A549 (cell line): ENCODE measurements around the gene HAVCR2. TPM values are rescaled to one million over a fixed set of nuclear protein-coding genes. Genes with fewer than 3 reads are reported as not detected.
"Not testable (repeated sequence)": the region's sequence is repeated elsewhere in the genome, so short reads cannot be mapped to it uniquely, and the experiment has no call there.

Experiments used
- ATAC-seq, 2 experiments: fragments of 200-7000 bp in 1 of 2; fragments of >200 bp in 1 of 2; cut with Nextera tagmentation in 1 of 2; cut with Tn5 transposase in 1 of 2; 3 replicates each; pipeline versions ENCODE4 v1.8.0 to v1.9.1; 2018 to 2020; ENCODE audit warnings: mild to moderate bottlenecking in 1 of 2, moderate library complexity in 1 of 2
- CTCF ChIA-PET: fragments of 300-600 bp; sonication (Branson Sonifier 250); formaldehyde crosslinking; extraction: SDS; loops from one replicate; lab custom pipeline; 2021; ENCODE audit warnings: antibody characterized with exemption, inconsistent platforms; lab: Yijun Ruan, JAX
- POLR2A ChIA-PET: fragments of 350-600 bp; formaldehyde crosslinking; extraction: SDS; loops from one replicate; lab custom pipeline; 2021; ENCODE audit warnings: antibody characterized with exemption, inconsistent platforms; lab: Yijun Ruan, JAX
- DNase-seq, 2 experiments: peaks; one replicate each; pipeline versions ENCODE4 v3.0.0 to v3.0.0-alpha.2; 2011 to 2016; ENCODE audit warnings: low read depth in 1 of 2, low spot score in 1 of 2
- FAIRE-seq: peaks from 2 replicates; lab custom pipeline; 2011; peaks lifted over from hg19 to GRCh38; lab: Jason Lieb, UNC
- H3K27ac ChIP-seq, 2 experiments: fragments of >200 bp; sonication (Bioruptor Twin); formaldehyde crosslinking; 3 replicates each; pipeline ENCODE4 v1.5.1; 2016 to 2017
- H3K4me1 ChIP-seq: fragments of >200 bp; sonication (Bioruptor Twin); formaldehyde crosslinking; 3 replicates; pipeline ENCODE4 v1.6.1; 2016
- H3K4me2 ChIP-seq: fragments of >200 bp; sonication (Bioruptor Twin); formaldehyde crosslinking; 3 replicates; pipeline ENCODE4 v1.6.1; 2016
- H3K4me3 ChIP-seq: fragments of >200 bp; sonication (Bioruptor Twin); formaldehyde crosslinking; 3 replicates; pipeline ENCODE4 v1.5.1; 2016
- H3K9me3 ChIP-seq: fragments of >200 bp; sonication (Bioruptor Twin); formaldehyde crosslinking; 3 replicates; pipeline ENCODE4 v1.6.1; 2016
- CBX2 ChIP-seq: fragments of 200-600 bp; sonication (generic); IDR thresholded peaks from 2 replicates; pipeline ENCODE4 v1.6.1; 2016; ENCODE audit warnings: low read depth, mild to moderate bottlenecking, borderline replicate concordance
- CBX8 ChIP-seq: fragments of 200-600 bp; sonication (generic); IDR thresholded peaks from 2 replicates; pipeline ENCODE4 v1.6.1; 2016
- CEBPB ChIP-seq, 2 experiments: fragments of >200 bp in 1 of 2; sonication (Bioruptor Twin) in 1 of 2; formaldehyde crosslinking in 1 of 2; IDR thresholded peaks; 2 replicates each; pipeline ENCODE4 v1.6.1; 2012 to 2016
- CHD2 ChIP-seq: fragments of 150-350 bp; IDR thresholded peaks from 2 replicates; pipeline ENCODE4 v1.6.1; 2014; ENCODE audit warnings: low read length; ENCODE audit not compliant: partially characterized antibody
- CHD4 ChIP-seq: fragments of 200-600 bp; sonication (generic); IDR thresholded peaks from 2 replicates; pipeline ENCODE4 v1.6.1; 2016; ENCODE audit warnings: antibody characterized with exemption, mild to moderate bottlenecking, borderline replicate concordance
- EHF ChIP-seq: fragments of 250-450 bp; sonication (Bioruptor Pico); IDR thresholded peaks from 2 replicates; pipeline ENCODE4 v1.5.0; 2020; ENCODE audit warnings: mild to moderate bottlenecking
- EP300 ChIP-seq, 2 experiments: fragments of >200 bp; sonication (Bioruptor Twin); formaldehyde crosslinking; IDR thresholded peaks; 2 replicates in 1 of 2; 3 replicates in 1 of 2; pipeline ENCODE4 v1.6.1; 2016 to 2017
- ESRRA ChIP-seq: fragments of 150-350 bp; IDR thresholded peaks from 2 replicates; pipeline ENCODE4 v1.6.1; 2014; ENCODE audit warnings: mild to moderate bottlenecking, low read length, borderline replicate concordance
- FOSB ChIP-seq: fragments of 250-450 bp; sonication (Bioruptor Pico); IDR thresholded peaks from 2 replicates; pipeline ENCODE4 v1.5.0; 2020; ENCODE audit warnings: mild to moderate bottlenecking, moderate library complexity
- FOSL2 ChIP-seq, 2 experiments: fragments of 450-650 bp in 1 of 2; fragments of >200 bp in 1 of 2; sonication (Bioruptor Twin) in 1 of 2; formaldehyde crosslinking; IDR thresholded peaks; 2 replicates each; pipeline versions ENCODE4 v1.5.0 to v1.6.1; 2016 to 2020; ENCODE audit warnings: mild to moderate bottlenecking in 1 of 2, moderate library complexity in 1 of 2
- GATA3 ChIP-seq: IDR thresholded peaks from 2 replicates; pipeline ENCODE4 v1.6.1; 2012; ENCODE audit warnings: borderline replicate concordance
- HDAC2 ChIP-seq: fragments of 200-600 bp; sonication (generic); IDR thresholded peaks from 2 replicates; pipeline ENCODE4 v1.6.1; 2016
- HEYL ChIP-seq: fragments of 250-450 bp; sonication (Bioruptor Pico); IDR thresholded peaks from 2 replicates; pipeline ENCODE4 v1.8.0; 2021; ENCODE audit warnings: mild to moderate bottlenecking, moderate library complexity
- HOXB13 ChIP-seq: fragments of 250-450 bp; sonication (Bioruptor Pico); IDR thresholded peaks from 2 replicates; pipeline ENCODE4 v1.5.0; 2020; ENCODE audit warnings: low read depth, mild to moderate bottlenecking, moderate library complexity
- HOXB5 ChIP-seq: fragments of 250-450 bp; sonication (Bioruptor Pico); IDR thresholded peaks from 2 replicates; pipeline ENCODE4 v1.5.0; 2020; ENCODE audit warnings: mild to moderate bottlenecking, moderate library complexity
- JUN ChIP-seq, 2 experiments: fragments of >200 bp; sonication (Bioruptor Twin); formaldehyde crosslinking; IDR thresholded peaks; 2 replicates in 1 of 2; 3 replicates in 1 of 2; pipeline ENCODE4 v1.6.1; 2016 to 2017
- JUNB ChIP-seq: fragments of >200 bp; sonication (Bioruptor Twin); formaldehyde crosslinking; IDR thresholded peaks from 2 replicates; pipeline ENCODE4 v1.6.1; 2016
- MAFK ChIP-seq: fragments of 450-650 bp; IDR thresholded peaks from 2 replicates; pipeline ENCODE4 v1.6.1; 2014; ENCODE audit not compliant: partially characterized antibody
- MYC ChIP-seq: IDR thresholded peaks from 2 replicates; pipeline ENCODE4 v1.6.1; 2012; ENCODE audit warnings: mild to moderate bottlenecking, inconsistent platforms, low read length, improper control_type of control experiment, borderline replicate concordance
- NFE2L2 ChIP-seq: fragments of 150-350 bp; conservative IDR thresholded peaks from 2 replicates; pipeline ENCODE4 v1.6.1; 2014; ENCODE audit warnings: low read length
- PHF8 ChIP-seq: fragments of 200-600 bp; sonication (generic); IDR thresholded peaks from 2 replicates; pipeline ENCODE4 v1.6.1; 2016; ENCODE audit warnings: low read depth, mild to moderate bottlenecking, antibody characterized with exemption, moderate library complexity, borderline replicate concordance
- POLR2A ChIP-seq: IDR thresholded peaks from 2 replicates; pipeline ENCODE4 v1.6.1; 2012; ENCODE audit warnings: mild to moderate bottlenecking, low read length
- RARB ChIP-seq: fragments of 250-450 bp; sonication (Bioruptor Pico); IDR thresholded peaks from 2 replicates; pipeline ENCODE4 v1.8.0; 2021; ENCODE audit warnings: mild to moderate bottlenecking, moderate library complexity
- SREBF2 ChIP-seq: fragments of 450-650 bp; IDR thresholded peaks from 2 replicates; pipeline ENCODE4 v1.6.1; 2014; ENCODE audit warnings: mild to moderate bottlenecking, moderate library complexity
- TP53 ChIP-seq: fragments of 250-450 bp; sonication (Bioruptor Pico); IDR thresholded peaks from 2 replicates; pipeline ENCODE4 v1.5.0; 2021; ENCODE audit warnings: mild to moderate bottlenecking, moderate library complexity
- ZC3H11A ChIP-seq: fragments of 450-650 bp; IDR thresholded peaks from 2 replicates; pipeline ENCODE4 v1.6.1; 2014; ENCODE audit warnings: antibody characterized with exemption, mild to moderate bottlenecking
- WGBS: methylation state at CpG from one replicate; pipeline ENCODE4 v1.1.6; 2017; ENCODE audit errors: missing lambda C conversion rate; 5-methylcytosine and 5-hydroxymethylcytosine counted together
- polyA plus RNA-seq, 4 experiments: library from polyadenylated mRNA; depleted of rRNA in 3 of 4; stranded (reverse); fragments of >200 nt; fragmentation: RNase III in 1 of 4; extraction: RNeasy Plus Mini Kit Qiagen cat#74134 plus additional on column Dnase treatment in 1 of 4; gene quantifications; 2 replicates in 3 of 4; 3 replicates in 1 of 4; pipeline ENCODE4 v1.2.3, GENCODE V29; 2011 to 2017
- TF ChIP-seq, protein P1 (sequence below): fragments of >200 bp; sonication (Bioruptor Twin); formaldehyde crosslinking; IDR thresholded peaks from 2 replicates; pipeline ENCODE4 v1.6.1; 2016
- TF ChIP-seq, protein P2 (sequence below): fragments of >200 bp; sonication (Bioruptor Twin); formaldehyde crosslinking; IDR thresholded peaks from 3 replicates; pipeline ENCODE4 v1.6.1; 2016
- TF ChIP-seq, protein P3 (sequence below): IDR thresholded peaks from 2 replicates; pipeline ENCODE4 v1.6.1; 2012
- TF ChIP-seq, protein P4 (sequence below): IDR thresholded peaks from 2 replicates; pipeline ENCODE4 v1.6.1; 2012
- TF ChIP-seq, protein P5 (sequence below): fragments of 250-450 bp; sonication (Bioruptor Pico); IDR thresholded peaks from 2 replicates; pipeline ENCODE4 v1.5.0; 2020; ENCODE audit warnings: low read depth, mild to moderate bottlenecking, moderate library complexity

HAVCR2 gene
- polyA plus RNA-seq, 2 of the 4 experiments (the other 2 are of a cell fraction): 0.13 to 0.17 TPM

DNA sequence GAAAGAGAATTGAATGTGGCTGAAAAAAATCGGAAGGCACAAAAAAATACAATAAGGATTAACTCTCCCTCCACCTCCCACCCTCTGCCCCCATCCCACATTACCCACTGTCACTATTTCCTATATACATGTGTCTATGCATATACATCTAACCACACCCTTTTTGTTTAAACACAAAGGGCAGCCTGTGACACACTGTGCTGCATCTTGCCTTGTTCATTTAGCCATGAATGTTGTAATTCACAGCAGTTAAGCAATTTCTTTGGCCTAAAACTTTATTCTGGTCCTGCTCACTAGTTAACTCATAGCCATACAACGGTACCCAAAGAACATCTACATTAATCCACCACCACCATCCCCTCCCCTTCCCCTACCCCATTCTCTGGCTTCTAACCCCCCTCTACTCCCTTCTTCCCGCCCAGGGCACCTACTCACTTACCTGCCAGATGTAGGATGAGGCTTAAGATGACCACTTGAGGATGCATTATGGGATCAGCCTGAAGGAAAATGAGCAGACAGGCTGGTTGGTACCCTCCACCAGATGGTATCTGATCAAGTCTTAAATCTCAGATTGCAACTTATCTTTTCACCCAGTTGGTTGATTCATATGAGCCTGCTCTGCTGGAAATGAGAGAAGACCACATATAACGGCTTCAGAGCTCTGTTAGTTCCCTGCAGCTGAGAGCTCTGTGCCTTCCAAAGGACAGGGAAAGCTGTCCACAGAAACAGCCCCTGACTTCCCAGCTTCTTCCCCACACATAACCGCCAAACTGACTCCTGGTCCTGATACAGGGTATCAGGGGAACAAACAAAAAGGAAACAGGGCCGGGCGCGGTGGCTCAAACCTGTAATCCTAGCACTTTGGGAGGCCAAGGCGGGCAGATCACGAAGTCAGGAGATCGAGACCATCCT is 51.1 kb downstream of the HAVCR2 start:
- TF ChIP-seq MYC (no peak), CHD4 (no peak), GATA3 (no peak), POLR2A (no peak), CEBPB (IDR thresholded peaks at IDR 0.05) (peak; percentile 86), CHD2 (no peak), ESRRA (no peak), ZC3H11A (no peak), RARB (CRISPR knock-in tag) (no peak), MAFK (no peak), SREBF2 (no peak), CBX2 (no peak), FOSB (CRISPR knock-in tag) (no peak), HDAC2 (no peak), HEYL (no peak), JUN (IDR thresholded peaks at IDR 0.05) (peak in 1 of 2 experiments; percentile 24; a peak in 2 of 5 replicates), FOSL2 (IDR thresholded peaks at IDR 0.05) (no peak), FOSL2 (CRISPR knock-in tag; IDR thresholded peaks at IDR 0.05) (peak; percentile 38; the same call in 1 of the 2 replicates), HOXB5 (CRISPR knock-in tag) (no peak), EHF (no peak), CBX8 (no peak), NFE2L2 (no peak), PHF8 (no peak), JUNB (no peak), TP53 (CRISPR knock-in tag) (no peak)
- TF ChIP-seq, protein P1, sequence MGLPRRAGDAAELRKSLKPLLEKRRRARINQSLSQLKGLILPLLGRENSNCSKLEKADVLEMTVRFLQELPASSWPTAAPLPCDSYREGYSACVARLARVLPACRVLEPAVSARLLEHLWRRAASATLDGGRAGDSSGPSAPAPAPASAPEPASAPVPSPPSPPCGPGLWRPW: peak; percentile 38; the same call in 1 of the 2 replicates
- TF ChIP-seq, protein P2, sequence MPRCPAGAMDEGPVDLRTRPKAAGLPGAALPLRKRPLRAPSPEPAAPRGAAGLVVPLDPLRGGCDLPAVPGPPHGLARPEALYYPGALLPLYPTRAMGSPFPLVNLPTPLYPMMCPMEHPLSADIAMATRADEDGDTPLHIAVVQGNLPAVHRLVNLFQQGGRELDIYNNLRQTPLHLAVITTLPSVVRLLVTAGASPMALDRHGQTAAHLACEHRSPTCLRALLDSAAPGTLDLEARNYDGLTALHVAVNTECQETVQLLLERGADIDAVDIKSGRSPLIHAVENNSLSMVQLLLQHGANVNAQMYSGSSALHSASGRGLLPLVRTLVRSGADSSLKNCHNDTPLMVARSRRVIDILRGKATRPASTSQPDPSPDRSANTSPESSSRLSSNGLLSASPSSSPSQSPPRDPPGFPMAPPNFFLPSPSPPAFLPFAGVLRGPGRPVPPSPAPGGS: 0 out of 3 replicates have a peak, but pooled peaks have one; percentile 20
- TF ChIP-seq, all 56 proteins: peak for 5
- CTCF ChIA-PET: interaction anchor here (0.7 to 2.8 kb wide), 5 partner anchors 8 to 74 kb away, joined by 3 to 17 read pairs (median 3); no protein-coding TSS in a partner anchor
- peak; percentile 54 to 69 for ATAC-seq
- FAIRE-seq: peak; percentile 98
- Histone ChIP-seq H3K4me2 (peak overlapping the region; percentile 67), H3K4me1 (peaks cover 71% of the 10 kb centered on the region), H3K27ac (peak overlapping the region; percentile 89 to 92), H3K9me3 (no peaks in the 10 kb centered on the region), H3K4me3 (peak overlapping the region; percentile 48)
- WGBS: 1% methylated on average over 10 of the region's 11 CpGs
- POLR2A ChIA-PET: interaction anchor here (0.8 to 1.8 kb wide), 3 partner anchors 11 to 23 kb away, joined by 3 to 11 read pairs (median 3); no protein-coding TSS in a partner anchor
- peak; percentile 28 to 63 for DNase-seq

DNA sequence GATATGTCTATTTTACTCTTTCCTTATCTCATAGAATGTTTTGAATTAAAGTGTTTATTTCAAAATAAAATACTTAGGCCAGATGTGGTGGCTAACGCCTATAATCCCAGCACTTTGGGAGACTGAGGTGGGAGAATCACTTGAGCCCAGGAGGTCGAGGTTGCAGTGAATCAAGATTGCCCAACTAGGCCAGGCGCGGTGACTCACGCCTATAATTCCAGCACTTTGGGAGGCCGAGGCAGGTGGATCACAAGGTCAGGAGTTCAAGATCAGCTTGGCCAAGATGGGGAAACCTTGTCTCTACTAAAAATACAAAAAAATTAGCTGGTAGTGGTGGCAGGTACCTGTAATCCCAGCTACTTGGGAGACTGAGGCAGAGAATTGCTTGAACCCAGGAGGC is 52.0 kb downstream of the HAVCR2 start:
- DNase-seq: peak in 1 of 2 experiments; percentile 62
- CTCF ChIA-PET: interaction anchor here (0.7 to 3.3 kb wide), 2 partner anchors 10 to 33 kb away, joined by 3 to 17 read pairs; no protein-coding TSS in a partner anchor

More for the DNA sequence above, 52.0 kb downstream of the HAVCR2 start:
- Histone ChIP-seq H3K4me3 (peak overlapping the region; percentile 48), H3K4me2 (peak overlapping the region; percentile 67), H3K4me1 (peaks cover 78% of the 10 kb centered on the region), H3K27ac (peak overlapping the region; percentile 89 to 92)
- H3K9me3 ChIP-seq, ATAC-seq, FAIRE-seq: not testable (repeated sequence)
- 4% methylated on average over 6 of the region's 6 CpGs for WGBS
- POLR2A ChIA-PET: interaction anchor here (0.8 kb wide), 1 partner anchor 11 kb away, joined by 3 read pairs; no protein-coding TSS in a partner anchor
- TF ChIP-seq EP300 (IDR thresholded peaks at IDR 0.05): peak; percentile 32 to 55; a peak in 3 of 5 replicates
- TF ChIP-seq FOSL2 (IDR thresholded peaks at IDR 0.05): peak; percentile 71
- TF ChIP-seq FOSL2 (CRISPR knock-in tag; IDR thresholded peaks at IDR 0.05): peak; percentile 86
- TF ChIP-seq, protein P3, sequence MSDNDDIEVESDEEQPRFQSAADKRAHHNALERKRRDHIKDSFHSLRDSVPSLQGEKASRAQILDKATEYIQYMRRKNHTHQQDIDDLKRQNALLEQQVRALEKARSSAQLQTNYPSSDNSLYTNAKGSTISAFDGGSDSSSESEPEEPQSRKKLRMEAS: peak; percentile 72
- TF ChIP-seq HOXB13 (CRISPR knock-in tag): peak; percentile 34; the same call in 1 of the 2 replicates
- TF ChIP-seq GATA3: peak; percentile 61; the same call in 1 of the 2 replicates
- TF ChIP-seq, protein P4, sequence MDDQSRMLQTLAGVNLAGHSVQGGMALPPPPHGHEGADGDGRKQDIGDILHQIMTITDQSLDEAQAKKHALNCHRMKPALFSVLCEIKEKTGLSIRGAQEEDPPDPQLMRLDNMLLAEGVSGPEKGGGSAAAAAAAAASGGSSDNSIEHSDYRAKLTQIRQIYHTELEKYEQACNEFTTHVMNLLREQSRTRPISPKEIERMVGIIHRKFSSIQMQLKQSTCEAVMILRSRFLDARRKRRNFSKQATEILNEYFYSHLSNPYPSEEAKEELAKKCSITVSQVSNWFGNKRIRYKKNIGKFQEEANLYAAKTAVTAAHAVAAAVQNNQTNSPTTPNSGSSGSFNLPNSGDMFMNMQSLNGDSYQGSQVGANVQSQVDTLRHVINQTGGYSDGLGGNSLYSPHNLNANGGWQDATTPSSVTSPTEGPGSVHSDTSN: 0 out of 2 replicates have a peak, but pooled peaks have one; percentile 17
- peak; percentile 86 to 97 for TF ChIP-seq CEBPB (IDR thresholded peaks at IDR 0.05)
- TF ChIP-seq, protein P5, sequence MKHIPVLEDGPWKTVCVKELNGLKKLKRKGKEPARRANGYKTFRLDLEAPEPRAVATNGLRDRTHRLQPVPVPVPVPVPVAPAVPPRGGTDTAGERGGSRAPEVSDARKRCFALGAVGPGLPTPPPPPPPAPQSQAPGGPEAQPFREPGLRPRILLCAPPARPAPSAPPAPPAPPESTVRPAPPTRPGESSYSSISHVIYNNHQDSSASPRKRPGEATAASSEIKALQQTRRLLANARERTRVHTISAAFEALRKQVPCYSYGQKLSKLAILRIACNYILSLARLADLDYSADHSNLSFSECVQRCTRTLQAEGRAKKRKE (CRISPR knock-in tag): peak; percentile 25; the same call in 1 of the 2 replicates
- TF ChIP-seq JUNB: peak; percentile 63
